BJ (cell line): ENCODE data around the gene AP1M2. TPM values are rescaled to one million over a fixed set of nuclear protein-coding genes. Genes with fewer than 3 reads are reported as not detected.

Experiments used
- CTCF ChIA-PET: fragments of 350-600 bp; formaldehyde crosslinking; extraction: SDS; loops from one replicate; lab custom pipeline; 2021; ENCODE audit warnings: antibody characterized with exemption, inconsistent platforms; lab: Yijun Ruan, JAX
- POLR2A ChIA-PET: fragments of 300-600 bp; sonication (Branson Sonifier 250); formaldehyde crosslinking; extraction: SDS; loops from one replicate; lab custom pipeline; 2021; ENCODE audit warnings: antibody characterized with exemption; lab: Charles Lee
- DNase-seq: peaks from one replicate; pipeline ENCODE4 v3.0.0-alpha.2; 2011; ENCODE audit warnings: low read depth
- H3K27me3 ChIP-seq: 2 replicates; pipeline ENCODE4 v1.6.0; 2011; ENCODE audit warnings: low read length; ENCODE audit not compliant: control insufficient read depth, insufficient read depth
- H3K36me3 ChIP-seq: 2 replicates; pipeline ENCODE4 v1.5.1; 2011; ENCODE audit warnings: low read length; ENCODE audit not compliant: control insufficient read depth, insufficient read depth
- H3K4me3 ChIP-seq: 2 replicates; pipeline ENCODE4 v1.5.1; 2011; ENCODE audit warnings: low read depth, mild to moderate bottlenecking, control low read depth, low read length
- CTCF ChIP-seq: IDR thresholded peaks from 2 replicates; pipeline ENCODE4 v1.5.1; 2011; ENCODE audit warnings: low read depth, mild to moderate bottlenecking, control low read depth, inconsistent platforms, low read length, moderate library complexity; ENCODE audit not compliant: insufficient read depth
- polyA plus RNA-seq: library from polyadenylated mRNA; depleted of rRNA; stranded (reverse); fragments of >200 nt; gene quantifications from 2 replicates; pipeline ENCODE4 v1.2.3, GENCODE V29; 2011

The AP1M2 gene
- polyA plus RNA-seq, 1 experiment, result not detected

GRCh38 chr19:10625762-10626138, 38.6 kb upstream of the AP1M2 start:
- CTCF ChIA-PET, result interaction anchor here (1.2 to 1.3 kb wide), 3 partner anchors 15 to 45 kb away, joined by 5 to 9 read pairs (median 7); no protein-coding TSS in a partner anchor
- TF ChIP-seq CTCF, result no peak

GRCh38 chr19:10625003-10625761, 38.1 kb upstream of the AP1M2 start, which contains the start of gene SLC44A2:
TSS of gene SLC44A2 (plus strand) at chr19:10625553. CDS start at chr19:10625634, 81 bp downstream.
- no peak for DNase-seq
- peaks cover 7% of the 10 kb centered on the region for H3K36me3 ChIP-seq
- H3K4me3 ChIP-seq, result peak within 1 kb of the TSS; percentile 65
- no peak for TF ChIP-seq CTCF
- H3K27me3 ChIP-seq, result no peaks in the 10 kb centered on the region
- ChIA-PET CTCF (interaction anchor here (1.2 to 1.3 kb wide), 3 partner anchors 15 to 44 kb away, joined by 5 to 9 read pairs (median 7); no protein-coding TSS in a partner anchor), POLR2A (no interaction called here)

More at GRCh38 chr19:10625762-10626138, 38.6 kb upstream of the AP1M2 start:
- H3K4me3 ChIP-seq, result peak overlapping the region; percentile 65
- POLR2A ChIA-PET, result no interaction called here
- H3K27me3 ChIP-seq, result no peaks in the 10 kb centered on the region
- DNase-seq, result no peak
- peaks cover 7% of the 10 kb centered on the region for H3K36me3 ChIP-seq

GRCh38 chr19:10624585-10624984, 37.5 kb upstream of the AP1M2 start:
- no peak for TF ChIP-seq CTCF

GRCh38 chr19:10621966-10622365, 34.9 kb upstream of the AP1M2 start:
- DNase-seq, result no peak
- Histone ChIP-seq H3K27me3 (no peaks in the 10 kb centered on the region), H3K36me3 (no peaks in the 10 kb centered on the region; the same call in 1 of the 2 replicates), H3K4me3 (no peak overlapping the region)
- ChIA-PET POLR2A (no interaction called here), CTCF (interaction anchor here (1.3 to 2.2 kb wide), 3 partner anchors 22 to 49 kb away, joined by 3 to 14 read pairs (median 5); no protein-coding TSS in a partner anchor)
- no peak for TF ChIP-seq CTCF

More at GRCh38 chr19:10624585-10624984, 37.5 kb upstream of the AP1M2 start:
- no peak for DNase-seq
- Histone ChIP-seq H3K27me3 (no peaks in the 10 kb centered on the region), H3K4me3 (peak overlapping the region; percentile 65; the same call in 1 of the 2 replicates), H3K36me3 (peaks cover 5% of the 10 kb centered on the region)
- ChIA-PET CTCF (interaction anchor here (1.2 to 1.3 kb wide), 3 partner anchors 16 to 44 kb away, joined by 5 to 9 read pairs (median 7); no protein-coding TSS in a partner anchor), POLR2A (no interaction called here)

GRCh38 chr19:10620786-10621185, 33.7 kb upstream of the AP1M2 start:
- ChIA-PET POLR2A (no interaction called here), CTCF (interaction anchor here (1.8 to 2.2 kb wide), 3 partner anchors 23 to 40 kb away, joined by 5 to 14 read pairs (median 6); no protein-coding TSS in a partner anchor)
- H3K36me3 ChIP-seq, result no peaks in the 10 kb centered on the region; the same call in 1 of the 2 replicates
- no peak for TF ChIP-seq CTCF
- H3K4me3 ChIP-seq, result no peak overlapping the region
- DNase-seq, result no peak
- H3K27me3 ChIP-seq, result no peaks in the 10 kb centered on the region
